Common myeloid progenitor, CD34-positive (primary cell): Measurements from ENCODE around the gene KRTAP2-2. TPM values are rescaled to one million over a fixed set of nuclear protein-coding genes. Genes with fewer than 3 reads are reported as not detected.
"Not testable (repeated sequence)": the region's sequence is repeated elsewhere in the genome, so short reads cannot be mapped to it uniquely, and the experiment has no call there.

Experiments
- CTCF ChIA-PET: fragments of 350-600 bp; sonication (Branson Sonifier 250); formaldehyde crosslinking; loops from one replicate; lab custom pipeline; 2021; ENCODE audit warnings: antibody characterized with exemption; lab: Charles Lee
- POLR2A ChIA-PET: fragments of 350-600 bp; sonication (Branson Sonifier 250); formaldehyde crosslinking; loops from one replicate; lab custom pipeline; 2021; ENCODE audit warnings: antibody characterized with exemption; lab: Charles Lee
- DNase-seq, 3 donors: peaks; one replicate each; pipeline versions ENCODE4 v3.0.0 to v3.0.0-alpha.2; 2013
- H3K27ac ChIP-seq, 2 experiments: 1 replicate in 1 of 2; 2 replicates in 1 of 2; pipeline ENCODE4 v1.7.0; 2013; ENCODE audit warnings: inconsistent platforms in 2 of 2, low read length in 2 of 2, mild to moderate bottlenecking in 2 of 2, low read depth in 1 of 2, moderate library complexity in 1 of 2; ENCODE audit not compliant: severe bottlenecking in 2 of 2, insufficient read depth in 1 of 2, poor library complexity in 1 of 2
- H3K27me3 ChIP-seq, 5 experiments: replicated peaks in 2 of 5; 1 replicate in 3 of 5; 2 replicates in 2 of 5; pipeline versions ENCODE4 v1.6.1 to v1.7.0; 2013; ENCODE audit warnings: low read length in 4 of 5, mild to moderate bottlenecking in 2 of 5, moderate library complexity in 2 of 5, inconsistent platforms in 1 of 5; ENCODE audit not compliant: insufficient read depth in 5 of 5, control insufficient read depth in 4 of 5
- H3K36me3 ChIP-seq, 4 experiments: 1 replicate in 2 of 4; 2 replicates in 2 of 4; pipeline versions ENCODE4 v1.6.1 to v1.7.0; 2013; ENCODE audit warnings: low read length in 3 of 4, control low read depth in 1 of 4, mild to moderate bottlenecking in 1 of 4; ENCODE audit not compliant: control insufficient read depth in 4 of 4, insufficient read depth in 4 of 4
- H3K4me1 ChIP-seq, 4 experiments: 1 replicate in 3 of 4; 2 replicates in 1 of 4; pipeline versions ENCODE4 v1.6.1 to v1.7.1; 2013; ENCODE audit warnings: low read length in 3 of 4, mild to moderate bottlenecking in 3 of 4, control low read depth in 1 of 4, inconsistent platforms in 1 of 4, moderate library complexity in 1 of 4; ENCODE audit not compliant: control insufficient read depth in 4 of 4, insufficient read depth in 4 of 4; ENCODE audit errors: control extremely low read depth in 1 of 4
- H3K4me3 ChIP-seq, 7 experiments: 1 replicate in 4 of 7; 2 replicates in 3 of 7; pipeline versions ENCODE4 v1.5.1 to v1.7.0; 2013; ENCODE audit warnings: mild to moderate bottlenecking in 7 of 7, low read length in 6 of 7, moderate library complexity in 6 of 7, inconsistent platforms in 2 of 7, low read depth in 2 of 7, control low read depth in 1 of 7; ENCODE audit not compliant: insufficient read depth in 4 of 7, control insufficient read depth in 1 of 7; ENCODE audit errors: extremely low read depth in 1 of 7
- H3K9me3 ChIP-seq, 5 experiments: 1 replicate in 4 of 5; 2 replicates in 1 of 5; pipeline versions ENCODE4 v1.6.1 to v1.7.1; 2013; ENCODE audit warnings: low read length in 4 of 5, mild to moderate bottlenecking in 2 of 5, inconsistent platforms in 1 of 5, low read depth in 1 of 5, moderate library complexity in 1 of 5; ENCODE audit not compliant: control insufficient read depth in 4 of 5, insufficient read depth in 2 of 5; ENCODE audit errors: control extremely low read depth in 1 of 5
- WGBS: methylation state at CpG from one replicate; pipeline ENCODE4 v1.1.5; 2013; ENCODE audit not compliant: insufficient coverage; 5-methylcytosine and 5-hydroxymethylcytosine counted together
- polyA plus RNA-seq: library from polyadenylated mRNA; unstranded; fragments of 120-200 nt; gene quantifications from one replicate; pipeline ENCODE4 v1.2.1, GENCODE V29; 2013

The KRTAP2-2 gene, protein sequence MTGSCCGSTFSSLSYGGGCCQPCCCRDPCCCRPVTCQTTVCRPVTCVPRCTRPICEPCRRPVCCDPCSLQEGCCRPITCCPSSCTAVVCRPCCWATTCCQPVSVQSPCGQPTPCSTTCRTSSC
- polyA plus RNA-seq: not detected

DNA sequence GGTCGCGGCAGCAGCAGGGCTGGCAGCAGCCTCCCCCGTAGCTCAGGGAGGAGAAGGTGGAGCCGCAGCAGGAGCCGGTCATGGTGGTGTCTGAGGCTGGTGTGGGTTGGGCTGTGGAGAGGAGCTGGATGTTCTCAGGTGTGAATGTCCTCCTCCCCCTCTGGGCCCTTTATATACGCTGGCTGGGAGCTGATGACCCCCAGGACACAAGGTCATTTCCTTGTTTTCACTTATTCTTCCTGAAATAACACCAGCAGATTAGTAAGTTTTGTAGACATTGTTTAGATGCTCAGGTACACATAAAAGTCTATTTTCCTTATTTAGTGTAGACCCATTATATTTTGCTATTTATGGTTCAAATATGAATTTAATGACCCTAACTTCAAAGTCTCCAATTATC lies at the start of gene KRTAP2-2:
TSS of gene KRTAP2-2 (minus strand) at position 101 of the 400 bp plus-strand sequence. CDS start at position 82, 19 bp downstream.
- CTCF ChIA-PET, POLR2A ChIA-PET: not testable (repeated sequence)

DNA sequence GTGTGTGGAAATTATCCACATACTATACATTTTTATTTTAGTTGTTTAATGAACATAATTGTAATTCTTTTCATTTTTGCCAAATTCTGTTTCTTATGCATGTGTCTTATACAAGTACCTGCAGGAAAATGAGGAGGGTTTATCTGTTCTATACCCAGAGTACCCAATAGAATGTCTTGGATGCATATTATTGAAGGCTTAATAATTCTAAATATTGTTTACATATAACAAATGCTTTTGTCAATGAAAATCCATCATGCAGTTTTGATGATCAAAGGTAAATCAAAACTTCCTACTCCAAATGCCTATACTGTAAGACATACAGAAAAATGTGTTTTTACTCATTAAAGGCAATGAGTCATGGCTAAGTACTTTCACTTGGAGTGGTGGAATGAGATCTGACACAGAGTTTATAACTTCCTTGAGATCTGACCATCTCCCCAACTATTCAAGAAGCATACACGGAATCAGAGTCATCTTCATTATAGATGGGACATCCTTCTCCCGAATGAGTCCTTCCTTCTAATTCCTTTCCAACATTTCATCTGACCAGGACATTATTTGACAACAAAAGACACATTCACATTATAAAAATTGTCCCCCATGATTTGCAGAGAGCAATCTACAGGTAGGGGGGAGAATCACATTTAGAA lies 49.5 kb upstream of the KRTAP2-2 start:
- POLR2A ChIA-PET: not testable (repeated sequence)
- WGBS: no CpG with 5 or more reads among the region's 2 CpGs

More for the DNA sequence above, at the start of gene KRTAP2-2:
- not testable (repeated sequence) for H3K4me3 ChIP-seq, H3K4me1 ChIP-seq, DNase-seq, H3K27ac ChIP-seq, H3K9me3 ChIP-seq, H3K36me3 ChIP-seq
- peaks cover 0 to 26% (median 7%) of the 10 kb centered on the region in 5 experiments for H3K27me3 ChIP-seq
- no CpG with 5 or more reads among the region's 6 CpGs for WGBS

DNA sequence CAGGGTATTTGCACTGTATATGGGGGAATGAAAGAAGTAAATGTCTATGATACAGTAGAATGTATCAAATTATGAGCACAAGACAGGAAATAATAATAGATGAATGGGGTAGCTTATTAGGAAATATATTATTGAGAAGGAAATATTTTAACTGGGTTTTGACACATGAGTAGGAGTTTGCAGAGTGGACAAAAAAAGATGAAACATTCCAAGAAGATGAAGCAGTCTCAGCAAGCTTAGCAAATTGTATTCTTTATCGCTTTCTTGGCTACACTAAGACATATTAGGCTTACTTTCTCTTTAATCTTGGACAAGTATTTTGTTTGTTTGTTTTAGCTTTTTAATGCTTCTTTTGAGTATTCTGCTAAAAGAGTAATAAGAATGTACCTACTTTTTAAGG lies 48.9 kb upstream of the KRTAP2-2 start:
- no peak for DNase-seq
- CTCF ChIA-PET: no interaction called here
- Histone ChIP-seq H3K9me3 (no peaks in the 10 kb centered on the region), H3K4me3 (no peak overlapping the region), H3K27ac (no peak overlapping the region), H3K27me3 (no peaks in the 10 kb centered on the region), H3K36me3 (no peaks in the 10 kb centered on the region), H3K4me1 (peaks cover 0 to 17% (median 10%) of the 10 kb centered on the region in 4 experiments)
- POLR2A ChIA-PET: interaction anchor here (0.6 kb wide), 1 partner anchor 197 kb away, joined by 3 read pairs; no protein-coding TSS in a partner anchor
- WGBS: no CpG with 5 or more reads among the region's 1 CpG

More for the DNA sequence above, 49.5 kb upstream of the KRTAP2-2 start:
- H3K27me3 ChIP-seq, H3K4me3 ChIP-seq, H3K36me3 ChIP-seq, CTCF ChIA-PET, H3K27ac ChIP-seq, DNase-seq, H3K9me3 ChIP-seq: not testable (repeated sequence)
- H3K4me1 ChIP-seq: peaks cover 0 to 18% (median 11%) of the 10 kb centered on the region in 4 experiments

DNA sequence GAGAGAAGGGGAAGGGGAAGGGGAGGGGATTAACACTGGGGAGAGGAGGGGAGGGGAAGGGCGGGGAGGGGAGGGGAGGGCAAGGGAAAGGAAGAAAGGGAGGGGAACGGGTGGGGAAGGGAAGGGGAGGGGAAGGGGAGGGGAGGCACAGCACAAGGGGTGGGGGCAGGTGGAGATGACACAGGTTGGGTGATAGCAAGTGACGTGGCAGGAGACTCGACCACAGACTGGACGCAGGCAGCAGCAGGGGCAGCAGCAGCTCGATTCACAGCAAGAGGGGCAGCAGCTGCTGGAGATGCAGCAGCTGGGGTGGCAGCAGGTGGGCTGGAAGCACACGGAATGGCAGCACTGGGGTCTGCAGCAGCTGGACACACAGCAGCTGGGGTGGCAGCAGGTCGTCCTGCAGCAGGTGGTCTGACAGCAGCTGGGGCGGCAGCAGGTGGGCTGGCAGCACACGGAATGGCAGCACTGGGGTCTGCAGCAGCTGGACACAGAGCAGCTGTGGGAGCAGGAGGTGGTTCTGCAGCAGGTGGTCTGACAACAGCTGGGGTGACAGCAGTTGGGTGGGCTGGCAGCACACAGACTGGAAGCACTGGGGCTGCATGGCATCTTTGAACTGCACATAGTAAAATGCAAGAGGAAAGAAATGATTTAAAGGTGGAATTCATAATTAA lies 46.7 kb upstream of the KRTAP2-2 start, which contains the start of gene KRTAP4-16:
TSS of gene KRTAP4-16 (minus strand) at position 624 of the 674 bp plus-strand sequence. CDS start at position 624, 0 bp downstream.
- Histone ChIP-seq H3K4me1 (peaks cover 0 to 8% (median 3%) of the 10 kb centered on the region in 4 experiments), H3K9me3 (no peaks in the 10 kb centered on the region), H3K36me3 (no peaks in the 10 kb centered on the region), H3K27me3 (no peaks in the 10 kb centered on the region), H3K27ac (no peak within 1 kb of the TSS), H3K4me3 (no peak within 1 kb of the TSS)
- WGBS: 96% methylated on average over 8 of the region's 10 CpGs
- DNase-seq: no peak
- ChIA-PET CTCF (no interaction called here), POLR2A (no interaction called here)

DNA sequence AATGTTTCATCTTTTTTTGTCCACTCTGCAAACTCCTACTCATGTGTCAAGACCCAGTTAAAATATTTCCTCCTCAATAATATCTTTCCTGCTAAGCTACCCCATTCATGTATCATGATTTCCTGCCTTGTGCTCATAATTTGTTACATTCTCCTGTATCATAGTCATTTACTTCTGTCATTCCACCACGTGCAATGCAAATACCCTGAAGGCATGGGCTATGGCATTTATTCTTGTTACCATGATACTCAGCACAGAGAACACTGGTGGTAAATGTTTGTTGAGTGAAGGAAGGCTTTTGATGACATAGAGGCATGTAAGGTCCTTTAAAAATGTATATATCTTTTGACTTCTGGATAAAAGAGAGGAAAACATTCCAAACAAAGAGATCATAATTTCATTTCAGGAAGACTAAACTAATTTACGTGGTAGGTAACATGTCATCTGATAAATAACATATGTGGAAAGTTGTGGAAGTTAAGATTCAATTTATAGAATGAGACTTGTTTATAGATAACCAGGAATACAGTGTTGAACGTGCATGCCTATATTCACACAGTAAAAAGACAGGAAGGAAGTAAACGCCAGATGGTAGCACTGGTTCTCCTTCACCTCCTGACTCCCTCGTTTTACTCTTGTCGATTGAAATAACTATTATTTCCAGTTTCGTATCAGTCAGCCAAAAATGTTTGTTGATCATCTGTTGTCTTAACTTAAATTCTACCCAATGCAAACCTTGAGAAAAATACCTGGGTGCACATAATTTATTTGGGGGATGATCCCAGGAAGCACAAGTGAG lies 44.9 kb upstream of the KRTAP2-2 start:
- H3K9me3 ChIP-seq, H3K36me3 ChIP-seq, H3K4me3 ChIP-seq, CTCF ChIA-PET, H3K27me3 ChIP-seq, H3K4me1 ChIP-seq, POLR2A ChIA-PET, H3K27ac ChIP-seq: not testable (repeated sequence)
- peak in 2 of 3 donors; percentile 41 to 62 for DNase-seq
- WGBS: no CpG with 5 or more reads among the region's 7 CpGs

DNA sequence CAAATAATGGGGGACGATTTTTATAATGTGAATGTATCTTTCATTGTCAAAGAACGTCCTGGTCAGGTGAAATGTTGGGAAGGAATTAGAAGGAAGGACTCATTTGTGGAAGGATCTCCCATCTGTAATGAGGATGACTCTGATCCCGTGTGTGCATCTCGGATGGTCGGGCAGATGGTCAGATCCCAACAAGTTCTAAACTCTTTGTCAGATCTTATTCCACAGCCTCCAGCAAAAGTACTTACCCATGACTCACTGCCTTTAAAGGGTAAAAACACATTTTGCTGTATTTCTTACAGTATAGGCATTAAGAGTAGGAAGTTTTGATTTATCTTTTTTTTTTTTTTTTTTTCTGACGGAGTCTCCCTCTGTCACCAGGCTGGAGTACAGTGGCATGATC lies 43.5 kb upstream of the KRTAP2-2 start:
- WGBS: 100% methylated on average over 1 of the region's 6 CpGs
- Histone ChIP-seq H3K27ac (no peak overlapping the region), H3K27me3 (no peaks in the 10 kb centered on the region), H3K4me1 (peaks cover 0 to 8% (median 3%) of the 10 kb centered on the region in 4 experiments), H3K36me3 (no peaks in the 10 kb centered on the region), H3K4me3 (no peak overlapping the region), H3K9me3 (peaks cover 0 to 4% (median 3%) of the 10 kb centered on the region in 5 experiments)
- ChIA-PET POLR2A (no interaction called here), CTCF (no interaction called here)
- DNase-seq: no peak
